Naive B cell (primary cell): ENCODE data around the gene PRKG1. TPM values are rescaled to one million over a fixed set of nuclear protein-coding genes. Genes with fewer than 3 reads are reported as not detected.

Experiments
- ATAC-seq, 2 donors: fragments of 150-1000 bp; cut with Tn5 transposase; 2 replicates each; pipeline ENCODE4 v1.10.0; 2021; ENCODE audit warnings: low read depth in 2 of 2, mild to moderate bottlenecking in 2 of 2, moderate library complexity in 2 of 2
- DNase-seq: peaks from one replicate; pipeline ENCODE4 v3.0.0; 2022
- H3K27ac Mint-ChIP-seq, 6 donors: one replicate each; pipeline ENCODE4 v1.8.0; 2020 to 2022; ENCODE audit warnings: mild to moderate bottlenecking in 6 of 6, mixed read lengths in 6 of 6, moderate library complexity in 5 of 6, inconsistent platforms in 2 of 6
- H3K27me3 Mint-ChIP-seq, 3 donors: one replicate each; pipeline ENCODE4 v1.8.0; 2021 to 2022; ENCODE audit warnings: mixed read lengths in 3 of 3, mild to moderate bottlenecking in 1 of 3
- H3K36me3 Mint-ChIP-seq, 2 donors: one replicate each; pipeline ENCODE4 v1.8.0; 2020 to 2022; ENCODE audit warnings: mixed read lengths in 2 of 2, inconsistent platforms in 1 of 2, mild to moderate bottlenecking in 1 of 2
- H3K4me1 Mint-ChIP-seq, 3 donors: one replicate each; pipeline ENCODE4 v1.8.0; 2020 to 2022; ENCODE audit warnings: mixed read lengths in 3 of 3, inconsistent platforms in 1 of 3, mild to moderate bottlenecking in 1 of 3, moderate library complexity in 1 of 3
- H3K4me3 Mint-ChIP-seq, 8 donors: one replicate each; pipeline ENCODE4 v1.8.0; 2020 to 2022; ENCODE audit warnings: mild to moderate bottlenecking in 8 of 8, mixed read lengths in 8 of 8, moderate library complexity in 8 of 8, inconsistent platforms in 2 of 8
- H3K9me3 Mint-ChIP-seq, 7 donors: one replicate each; pipeline ENCODE4 v1.8.0; 2020 to 2022; ENCODE audit warnings: mixed read lengths in 7 of 7, mild to moderate bottlenecking in 5 of 7, inconsistent platforms in 2 of 7, moderate library complexity in 1 of 7
- polyA plus RNA-seq, 6 donors: library from polyadenylated mRNA; unstranded; fragments of 300-500 nt; fragmentation: Illumina TruSeq; gene quantifications; one replicate each; pipeline ENCODE4 v1.2.3, GENCODE V29; 2021; ENCODE audit warnings: low read depth in 6 of 6

The PRKG1 gene
- polyA plus RNA-seq, 6 donors from 2014 or later, result 0.21 TPM; not detected in 5

DNA sequence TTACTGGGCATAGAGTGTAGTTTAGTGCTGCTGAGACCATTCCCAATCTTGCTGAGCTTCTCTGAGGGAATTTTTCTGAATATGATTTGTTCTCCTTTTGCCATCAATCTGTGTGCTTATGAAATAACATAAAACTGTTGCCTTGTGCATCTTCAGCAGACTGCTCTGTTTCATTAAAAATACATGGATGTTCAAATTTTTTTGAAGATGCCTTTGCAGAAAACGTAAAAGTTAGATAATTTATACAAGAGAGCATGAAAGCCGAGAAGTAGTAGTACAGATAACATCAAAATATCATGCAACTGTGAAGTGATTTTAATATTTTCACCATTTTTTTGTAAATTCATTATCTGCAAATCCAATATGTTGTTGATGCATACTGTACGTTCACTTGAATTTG is 799.8 kb downstream of the PRKG1 start:
- peaks cover 0 to 3% (median 0%) of the 10 kb centered on the region in 3 donors for H3K27me3 Mint-ChIP-seq
- no peak for ATAC-seq
- H3K36me3 Mint-ChIP-seq, result no peaks in the 10 kb centered on the region
- H3K27ac Mint-ChIP-seq, result no peak overlapping the region
- no peaks in the 10 kb centered on the region for H3K9me3 Mint-ChIP-seq
- no peak for DNase-seq
- H3K4me1 Mint-ChIP-seq, result no peaks in the 10 kb centered on the region
- H3K4me3 Mint-ChIP-seq, result no peak overlapping the region

DNA sequence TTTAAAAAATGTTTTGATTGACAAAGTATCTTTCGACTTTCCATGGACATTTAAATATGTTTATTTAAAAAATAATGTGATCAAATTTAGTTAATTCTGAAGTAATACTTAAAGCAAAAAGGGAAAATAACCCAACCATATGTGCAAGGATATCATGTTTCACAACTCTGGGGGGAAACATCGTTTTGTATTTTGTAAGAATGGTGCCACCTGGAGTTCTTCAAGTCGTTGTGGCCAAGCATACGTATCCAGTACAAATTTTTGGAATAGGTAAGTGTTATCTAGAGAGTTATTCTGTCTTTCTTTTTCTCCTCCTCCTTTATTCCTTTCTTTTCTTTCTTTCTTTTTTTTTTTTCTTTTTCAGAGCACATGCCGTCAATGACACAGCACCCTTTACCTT is 801.3 kb downstream of the PRKG1 start:
- no peaks in the 10 kb centered on the region for H3K4me1 Mint-ChIP-seq
- DNase-seq (no peak), ATAC-seq (no peak)
- no peak overlapping the region for H3K4me3 Mint-ChIP-seq
- peaks cover 0 to 3% (median 0%) of the 10 kb centered on the region in 3 donors for H3K27me3 Mint-ChIP-seq
- no peaks in the 10 kb centered on the region for H3K36me3 Mint-ChIP-seq
- H3K27ac Mint-ChIP-seq, result no peak overlapping the region
- no peaks in the 10 kb centered on the region for H3K9me3 Mint-ChIP-seq

DNA sequence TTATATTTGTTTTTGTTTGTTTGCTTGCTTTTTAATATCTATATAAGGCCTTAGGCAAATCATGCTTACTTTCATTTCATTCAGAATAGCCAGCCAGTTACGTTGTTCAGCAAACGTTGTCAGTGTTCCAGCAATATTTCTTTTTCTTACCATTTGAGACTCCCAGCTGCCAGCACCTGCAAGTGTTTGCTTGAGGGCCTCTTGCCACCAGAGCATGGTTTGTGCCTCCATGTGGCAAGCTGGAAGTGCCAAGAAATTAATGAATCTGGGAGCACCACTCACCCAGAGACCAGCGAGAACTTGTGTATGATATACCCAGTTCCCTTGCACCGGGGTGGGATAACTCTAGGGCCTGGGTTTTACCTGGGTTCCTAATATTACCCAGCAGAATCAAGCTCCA is 802.2 kb downstream of the PRKG1 start:
- Mint-ChIP-seq H3K9me3 (peaks cover 0 to 4% (median 0%) of the 10 kb centered on the region in 7 donors), H3K27me3 (no peaks in the 10 kb centered on the region), H3K4me3 (no peak overlapping the region), H3K4me1 (no peaks in the 10 kb centered on the region), H3K27ac (no peak overlapping the region), H3K36me3 (no peaks in the 10 kb centered on the region)
- ATAC-seq, result no peak
- DNase-seq, result no peak

DNA sequence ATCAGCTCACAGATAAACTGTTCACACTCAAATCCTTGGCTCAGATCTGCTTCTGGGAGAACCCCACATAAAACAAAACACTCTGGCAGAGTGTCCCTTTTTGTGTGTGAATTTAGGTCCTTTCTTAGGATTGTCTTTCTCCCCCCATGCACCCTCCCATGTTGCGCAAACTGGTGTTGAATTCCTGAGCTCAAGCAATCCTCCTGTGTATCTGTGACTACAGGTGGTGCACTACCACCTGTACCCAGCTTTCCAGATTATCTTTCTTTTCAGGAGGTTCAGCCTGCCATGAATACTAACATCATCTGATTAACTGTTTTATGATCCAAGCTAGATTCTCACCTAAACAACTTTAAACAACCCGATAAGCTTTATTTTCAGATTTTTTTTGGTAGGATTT is 802.7 kb downstream of the PRKG1 start:
- H3K4me1 Mint-ChIP-seq, result no peaks in the 10 kb centered on the region
- DNase-seq (no peak), ATAC-seq (no peak)
- H3K27ac Mint-ChIP-seq, result no peak overlapping the region
- no peaks in the 10 kb centered on the region for H3K27me3 Mint-ChIP-seq
- no peaks in the 10 kb centered on the region for H3K36me3 Mint-ChIP-seq
- no peak overlapping the region for H3K4me3 Mint-ChIP-seq
- peaks cover 0 to 4% (median 0%) of the 10 kb centered on the region in 7 donors for H3K9me3 Mint-ChIP-seq

- no peak overlapping the region for H3K27ac Mint-ChIP-seq
- H3K4me3 Mint-ChIP-seq, result no peak overlapping the region
- H3K36me3 Mint-ChIP-seq, result no peaks in the 10 kb centered on the region
- H3K9me3 Mint-ChIP-seq, result peaks cover 0 to 4% (median 0%) of the 10 kb centered on the region in 7 donors
- no peaks in the 10 kb centered on the region for H3K27me3 Mint-ChIP-seq
- H3K4me1 Mint-ChIP-seq, result no peaks in the 10 kb centered on the region
- ATAC-seq (no peak), DNase-seq (no peak)
Observed at GRCh38 chr10:51877636-51878035, 803.3 kb downstream of the PRKG1 start.

DNA sequence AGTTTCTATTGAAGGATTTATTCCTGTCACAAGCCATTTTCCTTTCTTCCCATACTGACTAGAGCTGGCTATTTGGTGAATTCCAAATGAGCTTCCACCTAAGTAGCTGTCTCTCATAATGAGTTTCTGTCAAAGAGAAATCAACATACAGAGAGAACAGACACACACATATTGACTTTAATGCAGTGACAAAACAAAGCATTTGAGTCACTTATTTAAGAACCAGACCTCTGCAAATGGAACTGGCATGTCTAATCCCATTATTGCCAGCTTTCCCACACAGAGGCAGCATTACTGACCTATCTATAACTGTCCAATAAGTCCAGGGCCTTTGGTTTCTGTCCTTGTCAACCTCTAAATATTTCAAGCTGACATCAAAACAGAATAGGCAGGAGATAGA is 804.4 kb downstream of the PRKG1 start:
- Mint-ChIP-seq H3K4me3 (no peak overlapping the region), H3K9me3 (peaks cover 0 to 4% (median 0%) of the 10 kb centered on the region in 7 donors), H3K27me3 (no peaks in the 10 kb centered on the region), H3K36me3 (no peaks in the 10 kb centered on the region), H3K27ac (no peak overlapping the region), H3K4me1 (no peaks in the 10 kb centered on the region)
- ATAC-seq (no peak), DNase-seq (no peak)

GRCh38 chr10:51879238-51879637 is 805.0 kb downstream of the PRKG1 start:
- H3K27me3 Mint-ChIP-seq, result no peaks in the 10 kb centered on the region
- H3K4me1 Mint-ChIP-seq, result no peaks in the 10 kb centered on the region
- H3K27ac Mint-ChIP-seq, result no peak overlapping the region
- peaks cover 0 to 4% (median 0%) of the 10 kb centered on the region in 7 donors for H3K9me3 Mint-ChIP-seq
- ATAC-seq (no peak), DNase-seq (no peak)
- no peaks in the 10 kb centered on the region for H3K36me3 Mint-ChIP-seq
- H3K4me3 Mint-ChIP-seq, result no peak overlapping the region

DNA sequence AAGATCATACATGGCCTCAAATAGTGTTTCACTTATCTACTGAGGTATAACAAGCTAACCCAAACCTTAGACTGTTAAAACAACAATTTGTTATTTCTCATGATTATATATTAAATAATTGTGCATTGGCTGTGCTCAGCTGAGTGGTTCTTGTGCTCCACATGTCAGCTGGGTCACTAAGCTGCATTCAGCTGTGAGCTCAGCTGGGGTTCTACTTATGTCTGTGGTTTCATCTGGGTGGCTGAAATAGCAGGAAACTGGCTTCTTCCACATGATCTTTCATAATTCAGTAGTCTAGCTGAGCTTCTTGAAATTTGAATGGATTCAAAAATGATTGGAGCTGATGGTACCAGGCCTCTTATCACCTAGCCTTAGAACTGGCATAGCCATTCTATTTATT is 806.9 kb downstream of the PRKG1 start:
- H3K9me3 Mint-ChIP-seq, result peaks cover 0 to 4% (median 0%) of the 10 kb centered on the region in 7 donors
- DNase-seq, result no peak
- H3K27ac Mint-ChIP-seq, result no peak overlapping the region
- no peaks in the 10 kb centered on the region for H3K27me3 Mint-ChIP-seq
- no peaks in the 10 kb centered on the region for H3K4me1 Mint-ChIP-seq
- ATAC-seq, result no peak
- H3K4me3 Mint-ChIP-seq, result no peak overlapping the region
- no peaks in the 10 kb centered on the region for H3K36me3 Mint-ChIP-seq

GRCh38 chr10:51886438-51887068 is 812.3 kb downstream of the PRKG1 start:
- Mint-ChIP-seq H3K4me1 (no peaks in the 10 kb centered on the region), H3K9me3 (peaks cover 0 to 2% (median 0%) of the 10 kb centered on the region in 7 donors), H3K4me3 (no peak overlapping the region), H3K36me3 (no peaks in the 10 kb centered on the region), H3K27me3 (no peaks in the 10 kb centered on the region), H3K27ac (no peak overlapping the region)
- DNase-seq (no peak), ATAC-seq (no peak)

DNA sequence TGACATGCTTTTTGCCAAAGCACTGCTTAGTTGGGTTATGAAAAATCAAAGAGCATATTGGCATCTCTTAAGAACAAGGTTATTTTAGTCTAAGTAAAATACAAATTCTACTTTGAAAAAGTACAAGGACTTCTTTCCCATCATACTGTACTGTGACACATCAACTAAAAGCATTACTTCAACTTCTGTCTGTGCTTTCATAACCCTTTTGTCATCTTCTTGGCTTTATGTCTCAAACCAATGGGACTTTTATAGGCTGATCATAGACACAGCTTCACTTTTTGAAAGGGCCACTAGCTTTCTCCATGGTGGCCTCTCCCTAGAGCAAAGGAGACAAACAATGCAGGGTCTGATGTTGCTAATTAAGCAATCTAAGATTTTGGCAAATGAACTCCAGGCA is 814.0 kb downstream of the PRKG1 start:
- no peak for ATAC-seq
- Mint-ChIP-seq H3K4me3 (no peak overlapping the region), H3K27me3 (no peaks in the 10 kb centered on the region), H3K9me3 (peaks cover 0 to 2% (median 0%) of the 10 kb centered on the region in 7 donors), H3K27ac (no peak overlapping the region), H3K36me3 (no peaks in the 10 kb centered on the region), H3K4me1 (no peaks in the 10 kb centered on the region)
- DNase-seq, result no peak

DNA sequence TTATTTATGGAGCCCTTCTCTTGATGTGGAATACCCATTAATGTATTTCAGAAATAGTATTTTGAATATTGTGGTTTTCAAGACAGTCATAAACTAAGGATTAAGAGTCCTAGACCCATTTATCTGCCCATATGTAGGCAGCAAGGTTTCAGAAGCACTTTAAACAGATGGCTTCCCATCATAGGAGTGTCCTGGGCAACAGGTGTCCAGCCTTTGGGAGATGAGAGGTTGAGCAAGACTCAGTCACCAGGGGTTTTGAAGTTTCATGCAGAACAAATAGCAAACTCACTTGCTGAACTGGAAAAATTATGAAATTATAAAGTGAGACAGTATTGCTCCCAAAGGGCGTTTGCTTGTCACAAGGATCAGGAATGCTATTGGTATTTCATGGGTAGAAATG is 818.0 kb downstream of the PRKG1 start:
- Mint-ChIP-seq H3K27me3 (no peaks in the 10 kb centered on the region), H3K27ac (no peak overlapping the region), H3K4me3 (no peak overlapping the region), H3K4me1 (no peaks in the 10 kb centered on the region), H3K9me3 (peaks cover 0 to 2% (median 0%) of the 10 kb centered on the region in 7 donors), H3K36me3 (no peaks in the 10 kb centered on the region)
- ATAC-seq, result no peak
- DNase-seq, result no peak

- DNase-seq, result no peak
- Mint-ChIP-seq H3K9me3 (peaks cover 0 to 2% (median 0%) of the 10 kb centered on the region in 7 donors), H3K4me3 (no peak overlapping the region), H3K4me1 (no peaks in the 10 kb centered on the region), H3K27ac (no peak overlapping the region), H3K27me3 (no peaks in the 10 kb centered on the region), H3K36me3 (no peaks in the 10 kb centered on the region)
- no peak for ATAC-seq
Observed at GRCh38 chr10:51892965-51893658, 818.8 kb downstream of the PRKG1 start.

DNA sequence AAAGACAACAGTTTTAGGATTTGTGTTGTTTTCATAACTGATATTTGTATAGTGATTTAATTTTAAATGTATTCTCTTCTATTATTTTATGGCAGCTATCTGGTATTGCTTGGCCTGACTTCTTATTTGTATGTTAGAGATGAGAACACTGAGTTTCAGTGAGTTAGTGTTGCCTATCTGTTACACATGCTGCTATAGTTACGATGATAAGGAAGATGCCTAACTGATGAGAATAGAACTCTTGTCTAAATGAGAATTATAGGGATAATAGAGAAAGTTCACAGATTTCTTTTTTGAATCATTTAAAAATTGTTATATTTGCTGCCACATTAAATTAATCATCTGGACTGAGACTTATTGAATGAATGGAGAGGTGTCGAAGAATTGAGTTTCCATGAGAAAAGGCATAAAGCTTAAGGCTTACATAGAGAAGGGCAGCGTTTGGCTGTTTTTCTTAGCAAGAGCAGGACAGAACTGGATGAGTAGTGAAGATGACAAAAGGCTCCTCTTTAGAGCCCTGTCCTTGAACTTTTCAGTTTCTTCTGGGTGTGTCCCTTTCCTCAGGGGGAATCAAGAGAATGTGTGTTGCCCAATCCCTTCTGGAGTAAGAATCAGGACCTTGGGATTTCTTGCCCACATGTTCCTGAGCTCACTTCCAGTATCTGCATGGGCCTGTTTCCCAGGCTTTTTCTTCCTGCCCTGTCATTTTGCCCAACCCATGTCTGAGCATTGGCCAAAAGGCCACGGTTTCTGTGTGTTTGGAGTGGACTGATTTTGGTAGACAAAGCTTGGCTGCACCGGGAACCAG is 820.7 kb downstream of the PRKG1 start:
- DNase-seq (no peak), ATAC-seq (no peak)
- H3K36me3 Mint-ChIP-seq, result no peaks in the 10 kb centered on the region
- no peak overlapping the region for H3K4me3 Mint-ChIP-seq
- no peak overlapping the region for H3K27ac Mint-ChIP-seq
- no peaks in the 10 kb centered on the region for H3K27me3 Mint-ChIP-seq
- H3K9me3 Mint-ChIP-seq, result no peaks in the 10 kb centered on the region
- no peaks in the 10 kb centered on the region for H3K4me1 Mint-ChIP-seq

DNA sequence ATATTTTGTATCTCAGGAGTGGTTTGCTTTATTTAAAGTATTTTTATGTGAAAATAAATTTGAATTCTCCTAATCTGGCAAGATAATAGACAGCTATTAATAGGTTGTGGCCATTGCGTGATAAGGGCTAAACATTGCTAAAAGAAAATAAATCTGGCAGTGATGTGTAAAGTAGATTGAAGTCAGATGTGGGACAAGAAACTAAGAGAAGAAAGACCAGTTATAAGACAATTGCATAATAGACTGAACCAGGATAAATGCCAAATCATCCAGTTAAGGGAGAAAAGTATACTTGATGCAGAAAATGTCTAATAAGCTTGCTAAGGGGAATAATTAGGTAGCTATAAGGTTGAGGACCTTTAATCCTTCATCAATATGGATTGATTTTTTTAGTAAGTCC is 822.6 kb downstream of the PRKG1 start:
- Mint-ChIP-seq H3K27me3 (no peaks in the 10 kb centered on the region), H3K4me3 (no peak overlapping the region)
- no peak for ATAC-seq

More for the DNA sequence above, 822.6 kb downstream of the PRKG1 start:
- no peaks in the 10 kb centered on the region for H3K9me3 Mint-ChIP-seq
- H3K4me1 Mint-ChIP-seq, result no peaks in the 10 kb centered on the region
- no peaks in the 10 kb centered on the region for H3K36me3 Mint-ChIP-seq
- H3K27ac Mint-ChIP-seq, result no peak overlapping the region
- DNase-seq, result no peak
